ENCODE measurements around the gene CNOT10.
"Not testable (repeated sequence)": the region's sequence is repeated elsewhere in the genome, so short reads cannot be mapped to it uniquely, and the experiment has no call there.

The CNOT10 gene

GRCh38 chr3:32698506-32698905 lies 13.5 kb downstream of the CNOT10 start:
- no peak for DNase-seq

GRCh38 chr3:32699429-32699828 lies 14.4 kb downstream of the CNOT10 start:
- DNase-seq = no peak

- DNase-seq = no peak
These were observed 15.3 kb downstream of the CNOT10 start for GRCh38 chr3:32700244-32700643.

- DNase-seq = no peak
These were observed 18.5 kb downstream of the CNOT10 start for GRCh38 chr3:32703491-32703972.

GRCh38 chr3:32705232-32705631 lies 20.2 kb downstream of the CNOT10 start:
- DNase-seq = no peak

GRCh38 chr3:32706348-32707025 lies 21.5 kb downstream of the CNOT10 start:
- no peak for DNase-seq

- DNase-seq = no peak
These were observed 22.0 kb downstream of the CNOT10 start for GRCh38 chr3:32707026-32707370.

- DNase-seq = no peak
These were observed 23.8 kb downstream of the CNOT10 start for GRCh38 chr3:32708672-32709283.

- DNase-seq = no peak
These were observed 24.4 kb downstream of the CNOT10 start for GRCh38 chr3:32709346-32709745.

GRCh38 chr3:32712506-32713055 lies 27.6 kb downstream of the CNOT10 start:
- no peak for DNase-seq

- DNase-seq = no peak
These were observed 28.2 kb downstream of the CNOT10 start for GRCh38 chr3:32713181-32713580.

GRCh38 chr3:32719335-32719734 lies 34.3 kb downstream of the CNOT10 start:
- DNase-seq = no peak

GRCh38 chr3:32719931-32720330 lies 34.9 kb downstream of the CNOT10 start:
- no peak for DNase-seq

GRCh38 chr3:32725721-32726120 lies 40.7 kb downstream of the CNOT10 start:
- no peak for DNase-seq

- peak; percentile 8 for DNase-seq
These were observed 48.7 kb downstream of the CNOT10 start for GRCh38 chr3:32733631-32734229.

GRCh38 chr3:32734756-32735155 lies 49.8 kb downstream of the CNOT10 start:
- DNase-seq = no peak

GRCh38 chr3:32743470-32743869 lies 58.5 kb downstream of the CNOT10 start:
- not testable (repeated sequence) for DNase-seq

- DNase-seq = no peak
These were observed 58.9 kb downstream of the CNOT10 start for GRCh38 chr3:32743934-32744333.

GRCh38 chr3:32751377-32751776 lies 66.4 kb downstream of the CNOT10 start:
- DNase-seq = no peak

- DNase-seq = no peak
These were observed 70.8 kb downstream of the CNOT10 start for GRCh38 chr3:32755761-32756160.

- no peak for DNase-seq
These were observed 72.8 kb downstream of the CNOT10 start for GRCh38 chr3:32757618-32758374.

GRCh38 chr3:32758375-32758753 lies 73.4 kb downstream of the CNOT10 start:
- DNase-seq = no peak

GRCh38 chr3:32759342-32759741 lies 74.4 kb downstream of the CNOT10 start:
- no peak for DNase-seq

Data from NCI-H510A treated with DMSO at 0.1 percent for 48 hours (cell line).